ENCODE data around the gene TSPAN5. TPM values are rescaled to one million over a fixed set of nuclear protein-coding genes. Genes with fewer than 3 reads are reported as not detected.

TSPAN5 gene
- polyA plus RNA-seq, 1 of the 3 experiments (the other 2 are of a cell fraction), result 38.6 TPM

DNA sequence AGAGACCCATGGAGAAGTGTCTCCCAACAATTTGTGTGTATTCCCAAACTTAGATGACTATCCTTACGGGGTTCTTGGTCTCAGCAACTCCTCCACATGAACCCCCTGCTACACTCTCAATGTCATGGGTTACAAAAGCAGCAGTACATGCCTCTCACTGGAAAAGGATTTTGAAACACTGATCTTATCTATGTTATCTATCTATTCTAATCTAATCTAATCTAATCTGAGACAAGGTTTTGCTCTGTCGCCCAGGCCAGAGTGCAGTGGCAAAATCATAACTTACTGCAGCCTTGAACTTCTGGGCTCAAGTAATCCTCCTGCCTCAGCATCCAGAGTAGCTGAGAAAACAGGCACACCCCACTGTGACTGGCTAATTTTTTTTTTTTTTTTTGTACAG is 19.3 kb downstream of the TSPAN5 start:
- no peak overlapping the region for H3K4me3 ChIP-seq (ENCODE audit: low read depth in 2 of 2, low read length in 1 of 2)
- H3K27me3 ChIP-seq (ENCODE audit: insufficient read depth), result no peaks in the 10 kb centered on the region
- 93% methylated on average over 2 of the region's 2 CpGs for WGBS (ENCODE audit: low lambda C conversion rate)
- H3K27ac ChIP-seq (ENCODE audit: low read depth in 2 of 2, low read length in 1 of 2), result peak overlapping the region in 1 of 2 experiments; percentile 45; a peak in 1 of 4 replicates
- H3K4me2 ChIP-seq, result peak overlapping the region; percentile 48; the same call in 1 of the 2 replicates
- H3K9me3 ChIP-seq, result no peaks in the 10 kb centered on the region
- H4K20me1 ChIP-seq (ENCODE audit: insufficient read depth), result peaks cover 17% of the 10 kb centered on the region; the same call in 1 of the 2 replicates
- no peak for DNase-seq
- no peaks in the 10 kb centered on the region for H3K36me3 ChIP-seq (replicated peaks in 1 of 2; ENCODE audit: control insufficient read depth in 1 of 2, insufficient read depth in 2 of 2, low read length in 1 of 2)
- H3F3A ChIP-seq (replicated peaks; ENCODE audit: insufficient read depth), result peaks cover 13% of the 10 kb centered on the region
- H3K9ac ChIP-seq, result no peak overlapping the region
- no peaks in the 10 kb centered on the region for H3K9me2 ChIP-seq
- no peak overlapping the region for H2AFZ ChIP-seq (ENCODE audit: low read depth)
- TF ChIP-seq GABPA (IDR thresholded peaks at IDR 0.05; ENCODE audit: low read depth) (no peak), SIN3A (IDR thresholded peaks at IDR 0.05; ENCODE audit: borderline replicate concordance, low read depth, low read length) (no peak), NRF1 (IDR thresholded peaks at IDR 0.05; ENCODE audit: low read depth, low read length) (no peak), TEAD4 (IDR thresholded peaks at IDR 0.05; ENCODE audit: borderline replicate concordance, insufficient read depth) (no peak), NFIC (IDR thresholded peaks at IDR 0.05; ENCODE audit: borderline replicate concordance) (no peak), MXI1 (IDR thresholded peaks at IDR 0.05; ENCODE audit: low read depth, low read length) (no peak)
- TF ChIP-seq, protein P1, sequence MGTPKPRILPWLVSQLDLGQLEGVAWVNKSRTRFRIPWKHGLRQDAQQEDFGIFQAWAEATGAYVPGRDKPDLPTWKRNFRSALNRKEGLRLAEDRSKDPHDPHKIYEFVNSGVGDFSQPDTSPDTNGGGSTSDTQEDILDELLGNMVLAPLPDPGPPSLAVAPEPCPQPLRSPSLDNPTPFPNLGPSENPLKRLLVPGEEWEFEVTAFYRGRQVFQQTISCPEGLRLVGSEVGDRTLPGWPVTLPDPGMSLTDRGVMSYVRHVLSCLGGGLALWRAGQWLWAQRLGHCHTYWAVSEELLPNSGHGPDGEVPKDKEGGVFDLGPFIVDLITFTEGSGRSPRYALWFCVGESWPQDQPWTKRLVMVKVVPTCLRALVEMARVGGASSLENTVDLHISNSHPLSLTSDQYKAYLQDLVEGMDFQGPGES (IDR thresholded peaks at IDR 0.05; ENCODE audit: low read depth, low read length), result no peak
- TF ChIP-seq, protein P2, sequence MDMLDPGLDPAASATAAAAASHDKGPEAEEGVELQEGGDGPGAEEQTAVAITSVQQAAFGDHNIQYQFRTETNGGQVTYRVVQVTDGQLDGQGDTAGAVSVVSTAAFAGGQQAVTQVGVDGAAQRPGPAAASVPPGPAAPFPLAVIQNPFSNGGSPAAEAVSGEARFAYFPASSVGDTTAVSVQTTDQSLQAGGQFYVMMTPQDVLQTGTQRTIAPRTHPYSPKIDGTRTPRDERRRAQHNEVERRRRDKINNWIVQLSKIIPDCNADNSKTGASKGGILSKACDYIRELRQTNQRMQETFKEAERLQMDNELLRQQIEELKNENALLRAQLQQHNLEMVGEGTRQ (IDR thresholded peaks at IDR 0.05; ENCODE audit: borderline replicate concordance, low read depth, low read length), result no peak
- TF ChIP-seq, protein P3, sequence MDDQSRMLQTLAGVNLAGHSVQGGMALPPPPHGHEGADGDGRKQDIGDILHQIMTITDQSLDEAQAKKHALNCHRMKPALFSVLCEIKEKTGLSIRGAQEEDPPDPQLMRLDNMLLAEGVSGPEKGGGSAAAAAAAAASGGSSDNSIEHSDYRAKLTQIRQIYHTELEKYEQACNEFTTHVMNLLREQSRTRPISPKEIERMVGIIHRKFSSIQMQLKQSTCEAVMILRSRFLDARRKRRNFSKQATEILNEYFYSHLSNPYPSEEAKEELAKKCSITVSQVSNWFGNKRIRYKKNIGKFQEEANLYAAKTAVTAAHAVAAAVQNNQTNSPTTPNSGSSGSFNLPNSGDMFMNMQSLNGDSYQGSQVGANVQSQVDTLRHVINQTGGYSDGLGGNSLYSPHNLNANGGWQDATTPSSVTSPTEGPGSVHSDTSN (IDR thresholded peaks at IDR 0.05), result no peak
- TF ChIP-seq, protein P4, sequence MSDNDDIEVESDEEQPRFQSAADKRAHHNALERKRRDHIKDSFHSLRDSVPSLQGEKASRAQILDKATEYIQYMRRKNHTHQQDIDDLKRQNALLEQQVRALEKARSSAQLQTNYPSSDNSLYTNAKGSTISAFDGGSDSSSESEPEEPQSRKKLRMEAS (IDR thresholded peaks at IDR 0.05; ENCODE audit: low read depth), result no peak
- peaks cover 100% of the 10 kb centered on the region for H3K79me2 ChIP-seq (ENCODE audit: insufficient read depth)
- POLR2A ChIA-PET, result interaction anchor here (0.6 kb wide), 1 partner anchor 11 kb away, joined by 3 read pairs; no protein-coding TSS in a partner anchor
- CTCF ChIA-PET, result interaction anchor here (1.1 kb wide), 1 partner anchor 21 kb away, joined by 3 read pairs; no protein-coding TSS in a partner anchor
- H3K4me1 ChIP-seq (ENCODE audit: control insufficient read depth in 1 of 2, insufficient read depth in 2 of 2, low read depth in 1 of 2, low read length in 1 of 2), result peaks cover 5 to 25% of the 10 kb centered on the region in 2 experiments; a peak in 2 of 4 replicates

DNA sequence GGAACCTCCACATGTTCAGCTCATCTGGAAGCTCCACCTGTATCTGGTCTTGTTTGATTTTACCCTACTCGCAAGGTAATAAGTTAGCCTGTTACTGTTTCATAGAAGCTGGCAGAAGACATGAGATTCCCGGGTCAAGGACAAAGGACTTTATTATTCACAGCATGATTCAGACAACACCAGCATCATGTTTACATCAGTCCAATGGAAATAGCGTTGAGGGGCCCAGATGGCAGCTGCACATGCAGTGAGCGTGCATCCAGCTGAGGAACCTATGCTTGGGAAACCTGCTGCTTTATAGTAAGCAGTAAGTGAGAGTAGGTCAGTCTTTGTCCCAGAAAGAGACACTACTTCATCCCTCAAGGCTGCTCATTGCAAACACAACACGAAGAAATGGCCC is 19.8 kb downstream of the TSPAN5 start:
- no peak for DNase-seq
- Histone ChIP-seq H3K36me3 (replicated peaks in 1 of 2; ENCODE audit: control insufficient read depth in 1 of 2, insufficient read depth in 2 of 2, low read length in 1 of 2) (no peaks in the 10 kb centered on the region), H3K9ac (no peak overlapping the region), H3K9me2 (no peaks in the 10 kb centered on the region), H3K4me1 (ENCODE audit: control insufficient read depth in 1 of 2, insufficient read depth in 2 of 2, low read depth in 1 of 2, low read length in 1 of 2) (peaks cover 5 to 21% of the 10 kb centered on the region in 2 experiments; a peak in 2 of 4 replicates), H3K4me3 (ENCODE audit: low read depth in 2 of 2, low read length in 1 of 2) (no peak overlapping the region), H3K27me3 (ENCODE audit: insufficient read depth) (no peaks in the 10 kb centered on the region), H4K20me1 (ENCODE audit: insufficient read depth) (peaks cover 17% of the 10 kb centered on the region; the same call in 1 of the 2 replicates), H3K27ac (ENCODE audit: low read depth in 2 of 2, low read length in 1 of 2) (peak overlapping the region in 1 of 2 experiments; percentile 45; a peak in 1 of 4 replicates), H3F3A (replicated peaks; ENCODE audit: insufficient read depth) (peaks cover 11% of the 10 kb centered on the region), H3K79me2 (ENCODE audit: insufficient read depth) (peaks cover 100% of the 10 kb centered on the region), H2AFZ (ENCODE audit: low read depth) (no peak overlapping the region), H3K9me3 (no peaks in the 10 kb centered on the region), H3K4me2 (0 out of 2 replicates have a peak overlapping the region, but pooled peaks have one; percentile 10)
- ChIA-PET POLR2A (interaction anchor here (0.6 kb wide), 1 partner anchor 11 kb away, joined by 3 read pairs; no protein-coding TSS in a partner anchor), CTCF (interaction anchor here (1.1 kb wide), 1 partner anchor 20 kb away, joined by 3 read pairs; no protein-coding TSS in a partner anchor)
- WGBS (ENCODE audit: low lambda C conversion rate), result 82% methylated on average over 3 of the region's 5 CpGs
- TF ChIP-seq, protein P1 (IDR thresholded peaks at IDR 0.05; ENCODE audit: low read depth, low read length), result no peak
- TF ChIP-seq FOXM1 (IDR thresholded peaks at IDR 0.05; ENCODE audit: low read depth) (no peak), TCF12 (IDR thresholded peaks at IDR 0.05) (peak; percentile 35), NFIC (IDR thresholded peaks at IDR 0.05; ENCODE audit: borderline replicate concordance) (no peak), FOSL2 (IDR thresholded peaks at IDR 0.05; ENCODE audit: borderline replicate concordance, low read depth) (peak; percentile 11; the same call in 1 of the 2 replicates), POLR2AphosphoS5 (IDR thresholded peaks at IDR 0.05; ENCODE audit: low read depth, low read length) (no peak), GABPA (IDR thresholded peaks at IDR 0.05; ENCODE audit: low read depth) (no peak), TEAD4 (IDR thresholded peaks at IDR 0.05; ENCODE audit: borderline replicate concordance, insufficient read depth) (no peak), FOXJ3 (CRISPR knock-in tag; IDR thresholded peaks at IDR 0.05) (no peak)
- TF ChIP-seq, protein P5, sequence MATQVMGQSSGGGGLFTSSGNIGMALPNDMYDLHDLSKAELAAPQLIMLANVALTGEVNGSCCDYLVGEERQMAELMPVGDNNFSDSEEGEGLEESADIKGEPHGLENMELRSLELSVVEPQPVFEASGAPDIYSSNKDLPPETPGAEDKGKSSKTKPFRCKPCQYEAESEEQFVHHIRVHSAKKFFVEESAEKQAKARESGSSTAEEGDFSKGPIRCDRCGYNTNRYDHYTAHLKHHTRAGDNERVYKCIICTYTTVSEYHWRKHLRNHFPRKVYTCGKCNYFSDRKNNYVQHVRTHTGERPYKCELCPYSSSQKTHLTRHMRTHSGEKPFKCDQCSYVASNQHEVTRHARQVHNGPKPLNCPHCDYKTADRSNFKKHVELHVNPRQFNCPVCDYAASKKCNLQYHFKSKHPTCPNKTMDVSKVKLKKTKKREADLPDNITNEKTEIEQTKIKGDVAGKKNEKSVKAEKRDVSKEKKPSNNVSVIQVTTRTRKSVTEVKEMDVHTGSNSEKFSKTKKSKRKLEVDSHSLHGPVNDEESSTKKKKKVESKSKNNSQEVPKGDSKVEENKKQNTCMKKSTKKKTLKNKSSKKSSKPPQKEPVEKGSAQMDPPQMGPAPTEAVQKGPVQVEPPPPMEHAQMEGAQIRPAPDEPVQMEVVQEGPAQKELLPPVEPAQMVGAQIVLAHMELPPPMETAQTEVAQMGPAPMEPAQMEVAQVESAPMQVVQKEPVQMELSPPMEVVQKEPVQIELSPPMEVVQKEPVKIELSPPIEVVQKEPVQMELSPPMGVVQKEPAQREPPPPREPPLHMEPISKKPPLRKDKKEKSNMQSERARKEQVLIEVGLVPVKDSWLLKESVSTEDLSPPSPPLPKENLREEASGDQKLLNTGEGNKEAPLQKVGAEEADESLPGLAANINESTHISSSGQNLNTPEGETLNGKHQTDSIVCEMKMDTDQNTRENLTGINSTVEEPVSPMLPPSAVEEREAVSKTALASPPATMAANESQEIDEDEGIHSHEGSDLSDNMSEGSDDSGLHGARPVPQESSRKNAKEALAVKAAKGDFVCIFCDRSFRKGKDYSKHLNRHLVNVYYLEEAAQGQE (IDR thresholded peaks at IDR 0.05; ENCODE audit: low read depth, low read length), result no peak

Data from SK-N-SH (cell line).